Panc1 (cell line): ENCODE data around the gene GNAT1.

Experiments
- CTCF ChIP-seq: fragments of 450-650 bp; IDR thresholded peaks from 2 replicates; pipeline ENCODE4 v1.5.1; 2017; ENCODE audit warnings: mild to moderate bottlenecking
- SIN3A ChIP-seq: IDR thresholded peaks from 2 replicates; pipeline ENCODE4 v1.6.1; 2012; ENCODE audit warnings: low read depth, mild to moderate bottlenecking, low read length, moderate library complexity, borderline replicate concordance; ENCODE audit not compliant: insufficient read depth

DNA sequence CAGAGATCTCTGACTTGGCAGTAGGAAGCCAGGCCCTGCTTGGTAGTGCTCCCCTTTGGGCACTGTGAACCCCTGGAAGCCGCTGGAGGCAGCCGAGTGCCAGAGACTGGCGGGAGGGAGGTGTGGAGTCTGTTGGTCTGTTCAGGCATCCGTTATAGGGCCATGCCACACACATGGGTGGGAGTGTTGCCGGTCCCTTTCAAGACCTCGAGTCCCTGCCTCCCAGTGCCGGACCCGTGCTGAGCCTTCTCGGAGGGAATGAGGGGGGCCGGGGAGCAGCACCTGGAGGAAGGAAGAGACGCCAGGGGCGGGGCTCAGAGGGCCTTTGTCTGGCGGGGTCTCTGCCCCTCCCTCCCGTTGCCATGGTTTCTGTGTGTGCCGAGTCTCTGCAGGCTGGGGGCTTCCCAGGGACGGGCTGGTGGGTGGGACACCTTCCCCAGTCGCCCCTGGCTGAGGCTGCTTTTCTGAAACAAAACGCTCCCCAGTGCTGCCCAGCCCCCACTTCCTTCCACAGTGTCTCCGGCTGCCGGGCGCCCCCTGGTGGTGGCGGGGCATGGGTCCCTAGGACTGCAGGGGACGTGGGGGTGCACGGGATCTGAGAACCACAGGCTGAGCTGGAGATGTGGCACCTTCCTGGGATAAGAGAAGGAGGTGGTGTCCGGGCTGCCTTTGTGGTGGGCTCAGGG, 54.6 kb downstream of the GNAT1 start:
- TF ChIP-seq SIN3A (no peak), CTCF (peak; percentile 97)
